ENCODE results near the gene PLOD2. TPM values are rescaled to one million over a fixed set of nuclear protein-coding genes. Genes with fewer than 3 reads are reported as not detected.

The PLOD2 gene
- total RNA-seq (ENCODE audit: unreplicated experiment), result 45.6 TPM
- long read RNA-seq, transcript PLOD2-202 (19 exons, 3,665 nt), result major isoform, 5 of 13 reads
- long read RNA-seq, partial matches to known transcripts, result 1 of 13 reads
- long read RNA-seq, other reads (novel, unspliced or antisense), result 6 of 13 reads

DNA sequence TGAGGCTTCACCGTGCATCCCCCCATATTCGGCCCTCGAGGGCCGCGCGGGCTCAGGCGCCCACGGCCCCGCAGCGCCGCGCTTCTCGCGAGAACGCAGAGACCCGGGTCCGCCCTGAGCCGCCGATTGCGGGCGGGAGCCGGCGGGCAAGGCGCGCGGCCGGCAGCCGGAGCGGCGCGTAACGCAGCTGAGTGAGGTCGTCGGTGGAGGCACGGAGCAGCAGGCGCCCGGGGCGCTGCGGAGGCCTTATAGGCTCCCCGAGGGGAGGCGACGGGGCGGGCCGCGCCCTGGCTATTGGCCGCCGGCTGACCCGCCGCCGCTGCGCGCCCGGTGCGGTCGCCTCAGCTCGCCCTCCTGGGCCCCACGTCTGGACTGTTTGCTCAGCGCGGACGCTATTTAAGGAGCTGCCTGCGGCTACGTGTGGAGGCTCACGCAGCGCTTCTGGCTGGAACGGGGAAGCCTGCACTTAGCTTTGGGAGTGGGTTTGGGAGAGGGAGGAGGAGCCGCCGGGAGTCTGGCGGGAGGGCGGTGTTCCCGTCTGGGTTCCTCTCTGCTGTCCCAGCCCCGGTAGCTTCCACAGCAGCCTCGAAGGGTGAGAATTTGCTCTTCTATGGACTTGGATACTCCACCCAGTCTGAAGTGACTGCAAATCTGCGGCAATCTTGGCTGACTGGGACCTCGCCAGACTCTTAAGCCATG lies at the start of gene PLOD2:
TSS of gene PLOD2 (minus strand) at position 221 of the 699 bp plus-strand sequence. CDS start at position 26, 195 bp downstream.
- peak within 1 kb of the TSS; percentile 92 for H3K4me3 Mint-ChIP-seq (ENCODE audit: unreplicated experiment)
- DNase-seq, result peak; percentile 84
- peak within 1 kb of the TSS; percentile 90 for H3K27ac Mint-ChIP-seq (ENCODE audit: unreplicated experiment)
- no peak for TF ChIP-seq CTCF (IDR thresholded peaks at IDR 0.05; ENCODE audit: partially characterized antibody, unreplicated experiment)
- peaks cover 24% of the 10 kb centered on the region for H3K4me1 Mint-ChIP-seq (ENCODE audit: low read depth, unreplicated experiment)
- H3K9me3 Mint-ChIP-seq (ENCODE audit: unreplicated experiment), result peaks cover 7% of the 10 kb centered on the region
- no peaks in the 10 kb centered on the region for H3K36me3 Mint-ChIP-seq (ENCODE audit: unreplicated experiment)
- no peaks in the 10 kb centered on the region for H3K27me3 Mint-ChIP-seq (ENCODE audit: unreplicated experiment)

- no peaks in the 10 kb centered on the region for H3K36me3 Mint-ChIP-seq (ENCODE audit: unreplicated experiment)
- no peak overlapping the region for H3K4me3 Mint-ChIP-seq (ENCODE audit: unreplicated experiment)
- no peaks in the 10 kb centered on the region for H3K9me3 Mint-ChIP-seq (ENCODE audit: unreplicated experiment)
- H3K4me1 Mint-ChIP-seq (ENCODE audit: low read depth, unreplicated experiment), result no peaks in the 10 kb centered on the region
- no peak overlapping the region for H3K27ac Mint-ChIP-seq (ENCODE audit: unreplicated experiment)
- no peak for TF ChIP-seq CTCF (IDR thresholded peaks at IDR 0.05; ENCODE audit: partially characterized antibody, unreplicated experiment)
- H3K27me3 Mint-ChIP-seq (ENCODE audit: unreplicated experiment), result peaks cover 3% of the 10 kb centered on the region
- DNase-seq, result no peak
Measured at GRCh38 chr3:146209371-146209770, 48.4 kb upstream of the PLOD2 start.

DNA sequence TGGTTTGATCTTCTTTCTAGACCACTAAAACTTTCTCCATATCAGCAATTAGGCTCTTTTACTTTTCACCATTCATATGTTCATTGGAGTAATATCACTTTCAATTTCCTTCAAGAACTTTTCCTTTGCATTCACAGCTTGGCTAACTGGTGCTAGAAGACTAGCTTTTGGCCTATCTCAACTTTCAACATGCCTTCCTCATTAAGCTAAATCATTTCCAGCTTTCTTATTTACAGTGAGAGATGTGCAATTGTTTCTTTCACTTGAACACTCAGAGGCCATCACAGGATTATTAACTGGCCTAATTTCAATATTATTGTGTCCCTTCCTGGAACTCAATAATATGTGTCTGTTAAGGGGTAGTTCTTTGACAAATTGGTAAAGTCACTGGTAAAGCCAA lies 42.8 kb upstream of the PLOD2 start:
- DNase-seq, result no peak
- Mint-ChIP-seq H3K27ac (ENCODE audit: unreplicated experiment) (no peak overlapping the region), H3K36me3 (ENCODE audit: unreplicated experiment) (no peaks in the 10 kb centered on the region), H3K4me1 (ENCODE audit: low read depth, unreplicated experiment) (no peaks in the 10 kb centered on the region), H3K9me3 (ENCODE audit: unreplicated experiment) (no peaks in the 10 kb centered on the region), H3K4me3 (ENCODE audit: unreplicated experiment) (no peak overlapping the region), H3K27me3 (ENCODE audit: unreplicated experiment) (peaks cover 3% of the 10 kb centered on the region)
- TF ChIP-seq CTCF (IDR thresholded peaks at IDR 0.05; ENCODE audit: partially characterized antibody, unreplicated experiment), result no peak

DNA sequence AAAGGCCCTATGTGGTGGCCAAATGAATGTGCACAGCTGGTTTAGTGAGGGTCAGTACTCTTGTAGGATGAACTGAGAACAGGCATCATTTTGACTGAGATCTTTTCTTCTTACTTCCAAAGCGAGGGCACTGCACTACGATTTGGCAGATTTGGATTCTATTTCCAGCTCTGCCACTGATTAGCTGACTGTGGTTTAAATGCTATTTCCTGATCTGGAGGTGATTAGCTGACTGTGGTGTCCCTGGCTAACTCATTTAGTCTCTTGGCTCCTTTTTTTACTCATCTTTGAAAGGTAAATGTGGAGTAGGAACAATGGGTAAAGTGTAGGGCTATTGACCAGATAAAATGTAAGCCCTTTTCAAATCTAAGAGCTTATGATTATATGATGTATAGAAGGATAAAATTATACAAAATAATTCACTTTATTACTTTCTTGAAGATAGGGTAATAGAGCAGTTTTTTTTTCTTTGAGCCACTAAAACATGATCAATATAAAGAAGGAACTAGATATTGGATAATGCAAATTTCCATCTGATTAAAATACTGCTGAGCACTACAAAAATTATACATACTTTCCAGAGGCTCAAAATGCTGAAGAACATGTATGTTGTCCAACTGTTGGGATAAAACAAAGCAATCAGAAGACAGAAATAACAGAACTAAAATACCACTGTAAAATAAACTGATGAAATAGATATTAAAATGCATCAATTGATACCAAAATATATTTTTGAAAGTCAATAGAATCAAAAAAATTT lies 39.7 kb upstream of the PLOD2 start:
- Mint-ChIP-seq H3K36me3 (ENCODE audit: unreplicated experiment) (no peaks in the 10 kb centered on the region), H3K27me3 (ENCODE audit: unreplicated experiment) (no peaks in the 10 kb centered on the region), H3K9me3 (ENCODE audit: unreplicated experiment) (peaks cover 2% of the 10 kb centered on the region), H3K27ac (ENCODE audit: unreplicated experiment) (no peak overlapping the region), H3K4me1 (ENCODE audit: low read depth, unreplicated experiment) (peaks cover 4% of the 10 kb centered on the region), H3K4me3 (ENCODE audit: unreplicated experiment) (no peak overlapping the region)
- no peak for DNase-seq
- no peak for TF ChIP-seq CTCF (IDR thresholded peaks at IDR 0.05; ENCODE audit: partially characterized antibody, unreplicated experiment)

DNA sequence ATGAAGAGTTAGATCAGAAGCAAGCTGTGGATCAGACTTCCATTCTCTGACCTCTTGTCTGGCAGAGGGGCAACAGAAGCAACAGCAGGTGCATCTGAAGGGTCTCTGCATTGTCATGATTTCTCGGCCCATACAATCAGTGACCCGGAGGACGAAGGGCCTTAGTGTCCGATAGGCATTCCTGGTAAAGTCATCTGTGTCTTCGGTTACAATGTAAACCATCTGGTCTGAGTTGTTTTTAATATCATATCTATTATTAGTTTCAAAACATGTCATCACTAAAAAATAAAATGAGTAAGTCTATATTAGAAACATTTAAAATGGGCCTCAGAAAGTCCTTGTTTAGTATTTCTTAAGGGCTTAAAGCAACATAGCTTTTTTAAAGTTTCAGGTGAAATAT lies 38.8 kb upstream of the PLOD2 start:
- TF ChIP-seq CTCF (IDR thresholded peaks at IDR 0.05; ENCODE audit: partially characterized antibody, unreplicated experiment), result no peak
- Mint-ChIP-seq H3K9me3 (ENCODE audit: unreplicated experiment) (peaks cover 2% of the 10 kb centered on the region), H3K4me3 (ENCODE audit: unreplicated experiment) (no peak overlapping the region), H3K27ac (ENCODE audit: unreplicated experiment) (no peak overlapping the region), H3K36me3 (ENCODE audit: unreplicated experiment) (no peaks in the 10 kb centered on the region), H3K27me3 (ENCODE audit: unreplicated experiment) (no peaks in the 10 kb centered on the region), H3K4me1 (ENCODE audit: low read depth, unreplicated experiment) (peaks cover 4% of the 10 kb centered on the region)
- no peak for DNase-seq
